Left renal cortex interstitium (tissue), 4 donors: ENCODE results near the gene NRXN3. TPM values are rescaled to one million over a fixed set of nuclear protein-coding genes. Genes with fewer than 3 reads are reported as not detected.
"Not testable (repeated sequence)": the region's sequence is repeated elsewhere in the genome, so short reads cannot be mapped to it uniquely, and the experiment has no call there.

Experiments
- DNase-seq, 4 donors: peaks; one replicate each; pipeline ENCODE4 v3.0.0-alpha.2; 2013; ENCODE audit warnings: low read depth in 4 of 4, low spot score in 2 of 4, missing footprints in 1 of 4
- polyA plus RNA-seq, 4 donors: library from polyadenylated mRNA; unstranded; fragments of 120-200 nt; gene quantifications; one replicate each; pipeline ENCODE4 v1.2.1, GENCODE V29; 2013; ENCODE audit not compliant: insufficient read length in 4 of 4

Gene NRXN3
- polyA plus RNA-seq, 4 donors, result 5.4 to 8.4 (median 6.3) TPM

DNA sequence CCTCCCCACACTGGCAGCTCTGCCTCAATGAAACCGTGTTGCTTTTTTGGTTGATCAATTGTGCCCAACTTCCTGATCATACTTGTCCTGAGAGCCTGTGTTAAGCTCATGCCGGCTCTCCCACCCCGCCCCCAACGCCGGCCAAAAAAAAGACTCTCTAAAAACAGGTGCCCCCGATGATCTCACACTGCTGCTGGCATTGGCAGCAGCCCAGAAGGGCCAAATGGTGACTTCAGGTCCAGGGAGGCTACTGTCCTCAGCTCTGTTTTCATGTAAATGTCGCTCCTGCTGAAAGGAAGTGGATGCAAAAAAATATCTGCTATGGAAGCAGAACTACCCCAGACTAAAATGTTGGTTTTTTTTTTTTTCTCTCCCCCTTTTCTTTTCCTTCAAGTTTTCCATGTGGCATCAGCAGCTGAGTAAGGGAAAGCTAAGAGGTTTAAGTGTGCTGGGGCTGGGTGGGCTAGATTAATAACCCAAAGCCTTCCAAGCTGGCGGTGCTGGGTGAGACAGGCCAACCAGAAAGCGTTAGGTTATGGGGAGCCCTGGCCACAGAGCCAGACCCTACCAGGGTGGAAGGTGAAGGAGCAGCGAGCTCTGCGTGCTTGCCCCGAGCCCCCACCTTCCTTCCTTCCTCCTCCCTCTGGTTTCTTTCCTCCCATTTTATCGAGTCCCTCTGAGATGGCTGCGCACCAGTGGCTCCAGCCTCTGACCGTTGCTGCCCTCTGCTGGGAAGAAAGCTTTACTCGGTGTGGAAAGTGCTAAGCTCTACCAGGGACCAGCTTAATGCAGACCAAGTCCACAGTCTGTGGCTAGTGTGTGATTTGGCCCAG lies 396.1 kb downstream of the NRXN3 start:
- DNase-seq, result peak; percentile 42 to 77 (median 44)

DNA sequence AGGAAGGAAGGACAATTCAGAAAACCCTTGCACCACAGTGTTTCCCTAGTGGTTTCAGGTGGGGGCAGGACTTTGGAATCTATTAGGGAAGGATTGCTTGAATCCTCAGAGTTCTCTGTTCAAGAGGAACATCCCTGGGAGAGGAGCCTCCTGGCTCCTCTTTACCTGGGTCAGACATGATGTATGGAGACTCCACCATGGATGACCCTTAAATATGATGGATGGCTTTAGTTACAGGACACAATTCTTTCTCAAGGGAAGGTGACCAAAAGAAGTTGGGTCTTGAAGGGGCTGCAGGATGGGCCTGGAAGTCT lies 396.6 kb downstream of the NRXN3 start:
- DNase-seq, result no peak

DNA sequence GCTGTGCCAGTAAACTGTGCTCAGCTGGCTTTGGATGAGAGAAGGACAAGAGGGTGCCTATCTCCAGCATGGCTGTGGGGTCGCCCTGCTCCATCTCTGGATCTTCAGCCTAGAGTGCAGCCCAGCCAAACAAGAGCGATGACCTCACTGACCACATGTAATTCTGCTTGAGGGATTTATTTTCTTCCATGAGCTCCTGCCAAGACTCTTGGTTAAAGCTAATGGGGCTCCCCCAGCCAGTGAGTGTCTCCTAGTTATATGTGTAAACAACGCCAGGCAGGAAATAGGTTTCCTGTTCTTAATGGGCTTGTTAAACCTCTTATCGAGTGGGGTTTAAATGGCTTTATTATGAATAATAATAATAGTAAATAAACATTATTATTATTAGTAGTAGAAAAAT lies 397.2 kb downstream of the NRXN3 start:
- DNase-seq, result no peak

DNA sequence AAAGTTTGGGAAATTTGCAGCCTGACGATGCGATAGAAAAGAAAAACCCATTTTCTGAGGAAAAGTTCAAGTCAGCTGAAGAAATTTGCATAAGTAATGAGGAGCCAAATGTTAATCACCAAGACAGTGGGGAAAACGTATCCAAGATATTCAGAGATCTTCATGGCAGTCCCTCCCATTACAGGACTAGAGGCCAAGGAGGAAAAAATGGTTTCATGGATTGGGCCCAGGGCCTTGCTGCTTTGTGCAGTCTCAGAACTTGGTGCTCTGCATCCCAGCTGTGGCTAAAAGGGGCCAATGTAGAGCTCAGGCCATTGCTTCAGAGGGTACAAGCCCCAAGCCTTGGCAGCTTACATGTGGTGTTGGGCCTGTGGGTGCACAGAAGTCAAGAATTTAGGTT lies 403.6 kb downstream of the NRXN3 start:
- DNase-seq, result not testable (repeated sequence)

GRCh38 chr14:78576437-78577166 lies 406.4 kb downstream of the NRXN3 start:
- no peak for DNase-seq

DNA sequence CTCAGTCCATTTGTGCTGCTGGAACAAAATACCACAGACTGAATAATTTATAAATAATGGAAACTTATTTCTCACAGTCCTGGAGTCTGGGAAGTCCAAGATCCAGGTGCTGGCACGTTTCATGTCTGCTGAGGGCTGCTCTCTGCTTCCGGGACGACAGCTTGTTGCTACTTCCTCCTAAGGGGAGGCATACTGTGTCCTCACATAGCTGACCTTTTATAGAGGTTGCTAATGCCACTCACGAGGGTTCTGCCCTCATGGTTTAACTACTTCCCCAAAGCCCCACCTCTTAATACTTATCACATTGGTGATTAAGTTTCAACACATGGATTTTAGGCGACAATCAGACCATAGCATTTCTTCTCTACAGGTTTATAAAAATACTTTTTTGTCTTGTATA lies 411.1 kb downstream of the NRXN3 start:
- no peak for DNase-seq

DNA sequence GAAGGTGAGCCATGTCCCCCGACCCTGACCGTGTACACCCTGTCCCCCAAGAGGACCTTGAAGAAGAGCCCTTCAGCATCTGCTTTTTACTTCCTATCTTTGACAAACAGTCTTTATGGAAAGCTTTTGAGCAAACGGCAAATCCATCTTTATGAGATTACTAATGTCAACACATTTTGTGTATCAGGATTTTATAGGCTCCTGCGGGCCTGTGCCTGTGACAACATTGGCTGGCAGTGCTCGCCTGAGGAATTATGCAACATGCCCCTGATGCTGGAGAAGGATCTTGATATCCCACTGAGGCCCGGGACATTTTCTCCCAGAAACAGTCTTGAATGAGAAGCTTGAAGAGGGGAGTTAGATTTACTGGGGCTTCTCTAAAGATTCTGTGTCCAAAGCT lies 416.5 kb downstream of the NRXN3 start:
- DNase-seq, result no peak

- DNase-seq, result no peak
These were observed 418.7 kb downstream of the NRXN3 start for GRCh38 chr14:78588906-78589305.

- DNase-seq, result no peak
These were observed 422.5 kb downstream of the NRXN3 start for GRCh38 chr14:78592616-78593219.

GRCh38 chr14:78593949-78594348 lies 423.8 kb downstream of the NRXN3 start:
- no peak for DNase-seq

DNA sequence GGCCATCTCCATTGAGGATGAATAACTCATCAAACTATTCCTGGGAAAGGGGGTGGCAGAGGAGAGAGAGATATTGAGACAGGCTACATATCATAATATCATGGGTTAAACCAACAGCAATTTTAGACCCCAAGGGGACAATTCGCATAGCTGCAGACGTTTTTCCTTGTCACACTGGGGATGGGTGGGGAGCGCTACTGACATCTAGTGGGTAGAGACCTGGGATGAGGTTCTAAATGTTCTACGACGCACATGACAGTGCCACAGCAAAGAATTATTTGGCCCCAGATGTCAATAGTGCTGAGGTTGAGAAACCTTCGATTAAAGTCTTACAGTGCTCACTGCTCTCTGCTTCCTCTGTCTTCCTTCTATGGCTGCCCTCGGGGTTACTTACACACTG lies 425.6 kb downstream of the NRXN3 start:
- no peak for DNase-seq

DNA sequence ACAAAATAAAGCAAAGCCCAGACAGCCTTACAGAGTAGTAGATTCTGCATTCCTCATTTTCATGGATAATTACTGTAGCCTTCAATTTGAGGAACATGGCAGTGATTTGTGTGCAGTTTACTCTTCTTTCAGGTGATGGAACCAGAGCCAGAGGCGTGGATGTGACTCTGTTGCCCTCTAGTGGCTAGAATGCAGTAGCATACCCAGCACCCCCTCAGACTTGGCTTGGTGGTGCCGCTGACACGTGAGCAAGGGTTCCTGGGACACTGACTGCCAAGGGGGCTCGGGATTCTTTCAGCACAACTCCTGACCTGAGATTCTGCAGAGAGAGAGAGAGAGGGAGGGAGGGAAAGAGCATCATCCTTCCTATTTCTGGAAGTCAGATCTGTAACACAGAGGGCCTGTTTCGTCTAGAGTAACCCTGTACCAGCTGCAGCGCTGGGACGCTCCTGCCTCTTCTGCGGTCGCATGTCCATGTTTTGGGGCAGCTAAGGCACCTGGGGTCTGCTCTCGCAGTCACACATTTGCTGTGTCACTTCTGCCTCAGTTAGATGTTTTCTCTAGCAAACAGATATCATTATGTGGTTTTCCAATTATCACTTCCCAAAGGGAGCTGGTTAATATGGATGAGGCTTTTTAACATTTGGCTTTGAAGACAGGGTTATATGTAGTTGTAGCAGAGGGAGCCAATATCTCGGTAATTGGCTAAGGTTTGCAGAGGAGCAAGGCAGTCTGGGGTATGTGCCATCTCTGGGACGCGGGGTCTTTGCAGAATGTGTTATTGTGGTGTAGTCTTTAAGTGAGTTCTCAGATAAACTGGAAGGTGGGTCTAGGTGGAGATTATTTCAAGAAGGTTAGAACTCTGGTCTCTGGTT lies 428.1 kb downstream of the NRXN3 start:
- DNase-seq, result peak in 3 of 4 donors; percentile 20 to 57 (median 34)

GRCh38 chr14:78605025-78605762 lies 435.0 kb downstream of the NRXN3 start:
- no peak for DNase-seq

- DNase-seq, result no peak
These were observed 435.8 kb downstream of the NRXN3 start for GRCh38 chr14:78605897-78606500.

- DNase-seq, result no peak
These were observed 439.0 kb downstream of the NRXN3 start for GRCh38 chr14:78608998-78609787.

DNA sequence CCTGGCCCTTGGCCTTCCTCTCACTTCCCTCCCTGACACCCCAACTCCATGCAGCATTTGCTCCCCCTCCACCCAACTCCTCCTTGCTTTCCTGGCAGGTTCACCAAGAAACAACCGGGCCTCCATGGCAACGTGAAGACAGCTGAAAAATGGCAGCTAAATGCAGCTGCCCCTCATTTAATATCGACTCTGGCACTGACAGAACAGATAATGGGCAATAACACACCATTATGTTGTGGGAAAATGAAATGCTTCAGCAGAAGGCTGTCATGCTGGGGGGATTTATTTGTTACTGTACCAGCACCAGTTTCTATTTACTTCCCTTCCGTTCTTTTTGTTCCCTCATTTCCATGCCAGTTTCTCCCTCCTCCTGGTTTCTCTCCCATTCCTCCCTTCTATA lies 440.8 kb downstream of the NRXN3 start:
- no peak for DNase-seq

GRCh38 chr14:78611796-78612571 lies 441.8 kb downstream of the NRXN3 start:
- DNase-seq, result no peak

- DNase-seq, result no peak
These were observed 442.5 kb downstream of the NRXN3 start for GRCh38 chr14:78612666-78613065.
